Measurements from ENCODE around the gene RHEB. TPM values are rescaled to one million over a fixed set of nuclear protein-coding genes. Genes with fewer than 3 reads are reported as not detected.
A peak's percentile ranks its signal among the peaks of the same experiment; 100 is the strongest.

RHEB gene
- total and polyA plus RNA-seq, 2 of the 13 experiments (the other 11 are each of a cell fraction or from before 2014, with no cell fraction given) = 55.0 to 77.6 TPM

DNA sequence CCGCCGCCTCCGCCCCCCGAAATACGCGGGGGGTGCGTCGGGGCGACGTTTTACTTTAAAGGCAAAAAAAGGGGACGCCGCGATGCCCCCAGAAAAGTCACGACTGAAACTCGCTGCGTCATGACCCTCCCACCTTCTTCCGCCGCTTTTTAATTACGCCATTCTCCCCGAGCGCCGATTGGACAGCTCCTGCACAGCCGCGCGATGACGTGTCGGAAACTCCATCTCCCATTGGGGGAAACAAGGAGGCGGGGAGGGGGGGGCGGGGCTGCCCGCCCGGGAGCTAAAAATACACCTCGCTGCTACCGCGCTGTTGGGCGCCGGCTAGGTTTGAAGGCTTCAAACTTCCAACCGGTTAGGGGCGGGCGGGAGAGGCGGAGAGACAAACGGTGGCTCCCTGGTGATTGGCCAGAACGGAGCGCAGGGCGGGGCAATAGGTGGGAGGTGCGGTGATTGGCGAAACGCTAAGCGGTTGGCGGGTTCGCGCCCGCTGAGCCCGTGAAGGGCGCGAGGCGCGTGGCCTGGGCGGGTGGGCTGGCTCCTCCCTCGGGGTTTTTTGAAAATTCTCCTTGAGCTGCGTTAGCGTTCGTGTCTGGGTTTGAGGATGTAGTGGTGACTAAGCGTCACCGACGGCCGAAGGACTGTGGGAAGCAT lies at the start of gene RHEB (continued):
- TF ChIP-seq, protein P1, sequence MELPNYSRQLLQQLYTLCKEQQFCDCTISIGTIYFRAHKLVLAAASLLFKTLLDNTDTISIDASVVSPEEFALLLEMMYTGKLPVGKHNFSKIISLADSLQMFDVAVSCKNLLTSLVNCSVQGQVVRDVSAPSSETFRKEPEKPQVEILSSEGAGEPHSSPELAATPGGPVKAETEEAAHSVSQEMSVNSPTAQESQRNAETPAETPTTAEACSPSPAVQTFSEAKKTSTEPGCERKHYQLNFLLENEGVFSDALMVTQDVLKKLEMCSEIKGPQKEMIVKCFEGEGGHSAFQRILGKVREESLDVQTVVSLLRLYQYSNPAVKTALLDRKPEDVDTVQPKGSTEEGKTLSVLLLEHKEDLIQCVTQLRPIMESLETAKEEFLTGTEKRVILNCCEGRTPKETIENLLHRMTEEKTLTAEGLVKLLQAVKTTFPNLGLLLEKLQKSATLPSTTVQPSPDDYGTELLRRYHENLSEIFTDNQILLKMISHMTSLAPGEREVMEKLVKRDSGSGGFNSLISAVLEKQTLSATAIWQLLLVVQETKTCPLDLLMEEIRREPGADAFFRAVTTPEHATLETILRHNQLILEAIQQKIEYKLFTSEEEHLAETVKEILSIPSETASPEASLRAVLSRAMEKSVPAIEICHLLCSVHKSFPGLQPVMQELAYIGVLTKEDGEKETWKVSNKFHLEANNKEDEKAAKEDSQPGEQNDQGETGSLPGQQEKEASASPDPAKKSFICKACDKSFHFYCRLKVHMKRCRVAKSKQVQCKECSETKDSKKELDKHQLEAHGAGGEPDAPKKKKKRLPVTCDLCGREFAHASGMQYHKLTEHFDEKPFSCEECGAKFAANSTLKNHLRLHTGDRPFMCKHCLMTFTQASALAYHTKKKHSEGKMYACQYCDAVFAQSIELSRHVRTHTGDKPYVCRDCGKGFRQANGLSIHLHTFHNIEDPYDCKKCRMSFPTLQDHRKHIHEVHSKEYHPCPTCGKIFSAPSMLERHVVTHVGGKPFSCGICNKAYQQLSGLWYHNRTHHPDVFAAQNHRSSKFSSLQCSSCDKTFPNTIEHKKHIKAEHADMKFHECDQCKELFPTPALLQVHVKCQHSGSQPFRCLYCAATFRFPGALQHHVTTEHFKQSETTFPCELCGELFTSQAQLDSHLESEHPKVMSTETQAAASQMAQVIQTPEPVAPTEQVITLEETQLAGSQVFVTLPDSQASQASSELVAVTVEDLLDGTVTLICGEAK (IDR thresholded peaks at IDR 0.05) = no peak
- TF ChIP-seq, protein P1 (CRISPR knock-in tag; IDR thresholded peaks at IDR 0.05) = no peak
- TF ChIP-seq REL (CRISPR knock-in tag; conservative IDR thresholded peaks at IDR 0.05) = no peak
- TF ChIP-seq AHR (CRISPR knock-in tag; IDR thresholded peaks at IDR 0.05) = no peak
- TF ChIP-seq ZBTB42 (CRISPR knock-in tag; IDR thresholded peaks at IDR 0.05) = no peak
- TF ChIP-seq ZSCAN9 (CRISPR knock-in tag; IDR thresholded peaks at IDR 0.05; ENCODE audit: borderline replicate concordance) = no peak
- TF ChIP-seq PCBP1 (IDR thresholded peaks at IDR 0.05; ENCODE audit: borderline replicate concordance, low read depth, low read length) = 0 out of 2 replicates have a peak, but pooled peaks have one; percentile 39
- no peak for TF ChIP-seq ZNF251 (CRISPR knock-in tag; IDR thresholded peaks at IDR 0.05)
- TF ChIP-seq TCF12 (IDR thresholded peaks at IDR 0.05) = no peak
- TF ChIP-seq TCF12 (CRISPR knock-in tag; IDR thresholded peaks at IDR 0.05) = no peak
- TF ChIP-seq, protein P2, sequence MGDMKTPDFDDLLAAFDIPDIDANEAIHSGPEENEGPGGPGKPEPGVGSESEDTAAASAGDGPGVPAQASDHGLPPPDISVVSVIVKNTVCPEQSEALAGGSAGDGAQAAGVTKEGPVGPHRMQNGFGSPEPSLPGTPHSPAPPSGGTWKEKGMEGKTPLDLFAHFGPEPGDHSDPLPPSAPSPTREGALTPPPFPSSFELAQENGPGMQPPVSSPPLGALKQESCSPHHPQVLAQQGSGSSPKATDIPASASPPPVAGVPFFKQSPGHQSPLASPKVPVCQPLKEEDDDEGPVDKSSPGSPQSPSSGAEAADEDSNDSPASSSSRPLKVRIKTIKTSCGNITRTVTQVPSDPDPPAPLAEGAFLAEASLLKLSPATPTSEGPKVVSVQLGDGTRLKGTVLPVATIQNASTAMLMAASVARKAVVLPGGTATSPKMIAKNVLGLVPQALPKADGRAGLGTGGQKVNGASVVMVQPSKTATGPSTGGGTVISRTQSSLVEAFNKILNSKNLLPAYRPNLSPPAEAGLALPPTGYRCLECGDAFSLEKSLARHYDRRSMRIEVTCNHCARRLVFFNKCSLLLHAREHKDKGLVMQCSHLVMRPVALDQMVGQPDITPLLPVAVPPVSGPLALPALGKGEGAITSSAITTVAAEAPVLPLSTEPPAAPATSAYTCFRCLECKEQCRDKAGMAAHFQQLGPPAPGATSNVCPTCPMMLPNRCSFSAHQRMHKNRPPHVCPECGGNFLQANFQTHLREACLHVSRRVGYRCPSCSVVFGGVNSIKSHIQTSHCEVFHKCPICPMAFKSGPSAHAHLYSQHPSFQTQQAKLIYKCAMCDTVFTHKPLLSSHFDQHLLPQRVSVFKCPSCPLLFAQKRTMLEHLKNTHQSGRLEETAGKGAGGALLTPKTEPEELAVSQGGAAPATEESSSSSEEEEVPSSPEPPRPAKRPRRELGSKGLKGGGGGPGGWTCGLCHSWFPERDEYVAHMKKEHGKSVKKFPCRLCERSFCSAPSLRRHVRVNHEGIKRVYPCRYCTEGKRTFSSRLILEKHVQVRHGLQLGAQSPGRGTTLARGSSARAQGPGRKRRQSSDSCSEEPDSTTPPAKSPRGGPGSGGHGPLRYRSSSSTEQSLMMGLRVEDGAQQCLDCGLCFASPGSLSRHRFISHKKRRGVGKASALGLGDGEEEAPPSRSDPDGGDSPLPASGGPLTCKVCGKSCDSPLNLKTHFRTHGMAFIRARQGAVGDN (CRISPR knock-in tag; IDR thresholded peaks at IDR 0.05) = peak; percentile 78; the same call in 1 of the 2 replicates
- no peak for TF ChIP-seq NONO (IDR thresholded peaks at IDR 0.05)
- no peak for TF ChIP-seq NONO (CRISPR knock-in tag; conservative IDR thresholded peaks at IDR 0.05)
- TF ChIP-seq GTF2F1 (IDR thresholded peaks at IDR 0.05; ENCODE audit: low read length) = no peak
- no peak for TF ChIP-seq THRA (CRISPR knock-in tag; IDR thresholded peaks at IDR 0.05; ENCODE audit: borderline replicate concordance)
- TF ChIP-seq MATR3 (CRISPR knock-in tag; IDR thresholded peaks at IDR 0.05) = no peak
- TF ChIP-seq KLF15 (CRISPR knock-in tag; IDR thresholded peaks at IDR 0.05; ENCODE audit: borderline replicate concordance) = no peak

Data from HepG2 (cell line).